Mesenchymal stem cell (in vitro differentiated cells and primary cell): ENCODE results near the gene CCL4L2.
"Not testable (repeated sequence)": the region's sequence is repeated elsewhere in the genome, so short reads cannot be mapped to it uniquely, and the experiment has no call there.

ENCODE experiments used
- DNase-seq: peaks from one replicate; pipeline ENCODE4 v3.0.0-alpha.2; 2013
- H2AFZ ChIP-seq: one replicate; pipeline ENCODE4 v1.6.1; 2013; ENCODE audit warnings: low read depth, mild to moderate bottlenecking, control low read depth, inconsistent platforms, low read length, moderate library complexity
- H2AK5ac ChIP-seq: 2 replicates; pipeline ENCODE4 v1.6.1; 2013; ENCODE audit warnings: low read length, moderate library complexity, mild to moderate bottlenecking, inconsistent platforms; ENCODE audit not compliant: severe bottlenecking
- H2BK120ac ChIP-seq: one replicate; pipeline ENCODE4 v1.6.1; 2013; ENCODE audit warnings: low read depth, mild to moderate bottlenecking, inconsistent platforms, low read length, moderate library complexity
- H2BK12ac ChIP-seq, 2 experiments: one replicate each; pipeline ENCODE4 v1.6.1; 2013; ENCODE audit warnings: inconsistent platforms in 2 of 2, low read length in 2 of 2, mild to moderate bottlenecking in 2 of 2, moderate library complexity in 2 of 2, control low read depth in 1 of 2
- H2BK15ac ChIP-seq: one replicate; pipeline ENCODE4 v1.6.1; 2013; ENCODE audit warnings: mild to moderate bottlenecking, low read depth, inconsistent platforms; ENCODE audit not compliant: poor library complexity, severe bottlenecking
- H2BK5ac ChIP-seq: 2 replicates; pipeline ENCODE4 v1.6.1; 2013; ENCODE audit warnings: low read depth, mild to moderate bottlenecking, low read length, control low read depth, inconsistent platforms; ENCODE audit not compliant: poor library complexity, severe bottlenecking
- H3K14ac ChIP-seq, 2 experiments: one replicate each; pipeline ENCODE4 v1.6.1; 2013; ENCODE audit warnings: inconsistent platforms in 2 of 2, low read length in 2 of 2, control low read depth in 1 of 2, mild to moderate bottlenecking in 1 of 2, moderate library complexity in 1 of 2
- H3K18ac ChIP-seq, 2 experiments: one replicate each; pipeline ENCODE4 v1.6.1; 2013; ENCODE audit warnings: inconsistent platforms in 2 of 2, low read length in 2 of 2, control low read depth in 1 of 2, low read depth in 1 of 2, mild to moderate bottlenecking in 1 of 2
- H3K23ac ChIP-seq, 2 experiments: one replicate each; pipeline ENCODE4 v1.6.1; 2013; ENCODE audit warnings: inconsistent platforms in 2 of 2, low read length in 2 of 2, mild to moderate bottlenecking in 2 of 2, moderate library complexity in 2 of 2, control low read depth in 1 of 2
- H3K27ac ChIP-seq: 2 replicates; pipeline ENCODE4 v1.5.1; 2013; ENCODE audit warnings: mild to moderate bottlenecking, moderate library complexity, low read length, control low read depth, inconsistent platforms; ENCODE audit not compliant: poor library complexity, severe bottlenecking
- H3K27me3 ChIP-seq, 2 experiments: 2 replicates each; pipeline versions ENCODE4 v1.6.1 to v1.7.0; 2013; ENCODE audit warnings: low read length in 2 of 2, mild to moderate bottlenecking in 2 of 2, moderate library complexity in 2 of 2, control low read depth in 1 of 2, inconsistent platforms in 1 of 2; ENCODE audit not compliant: control insufficient read depth in 1 of 2, insufficient read depth in 1 of 2
- H3K36me3 ChIP-seq, 2 experiments: 2 replicates each; pipeline versions ENCODE4 v1.6.1 to v1.7.0; 2013; ENCODE audit warnings: low read length in 2 of 2, control low read depth in 1 of 2, inconsistent platforms in 1 of 2, low read depth in 1 of 2, mild to moderate bottlenecking in 1 of 2; ENCODE audit not compliant: insufficient read depth in 2 of 2, control insufficient read depth in 1 of 2
- H3K4ac ChIP-seq, 2 experiments: one replicate each; pipeline ENCODE4 v1.6.1; 2013; ENCODE audit warnings: inconsistent platforms in 2 of 2, low read length in 2 of 2, mild to moderate bottlenecking in 2 of 2, moderate library complexity in 2 of 2, control low read depth in 1 of 2, low read depth in 1 of 2
- H3K4me1 ChIP-seq: 2 replicates; pipeline ENCODE4 v1.6.1; 2013; ENCODE audit warnings: low read depth, low read length, control low read depth; ENCODE audit not compliant: control insufficient read depth, insufficient read depth
- H3K4me2 ChIP-seq: 2 replicates; pipeline ENCODE4 v1.6.1; 2013; ENCODE audit warnings: low read length, mild to moderate bottlenecking, inconsistent platforms; ENCODE audit not compliant: poor library complexity, severe bottlenecking
- H3K4me3 ChIP-seq, 2 experiments: 2 replicates each; pipeline versions ENCODE4 v1.5.1 to v1.7.0; 2013; ENCODE audit warnings: low read length in 2 of 2, mild to moderate bottlenecking in 2 of 2, control low read depth in 1 of 2, low read depth in 1 of 2; ENCODE audit not compliant: insufficient read depth in 1 of 2
- H3K79me1 ChIP-seq: replicated peaks from 2 replicates; pipeline ENCODE4 v1.6.1; 2013; ENCODE audit warnings: mild to moderate bottlenecking, control low read depth, low read length, inconsistent platforms; ENCODE audit not compliant: poor library complexity, severe bottlenecking
- H3K9ac ChIP-seq: 2 replicates; pipeline ENCODE4 v1.7.0; 2013; ENCODE audit warnings: mild to moderate bottlenecking, low read length, moderate library complexity
- H3K9me3 ChIP-seq: 2 replicates; pipeline ENCODE4 v1.7.0; 2013; ENCODE audit warnings: mild to moderate bottlenecking, low read length; ENCODE audit not compliant: control insufficient read depth
- H4K8ac ChIP-seq: one replicate; pipeline ENCODE4 v1.6.1; 2013; ENCODE audit warnings: inconsistent platforms, mild to moderate bottlenecking, low read length, moderate library complexity
- H4K91ac ChIP-seq: one replicate; pipeline ENCODE4 v1.6.1; 2013; ENCODE audit warnings: mild to moderate bottlenecking, low read length, inconsistent platforms
- WGBS: methylation state at CpG from one replicate; pipeline ENCODE4 v1.1.7; 2013; ENCODE audit warnings: mixed read lengths; 5-methylcytosine and 5-hydroxymethylcytosine counted together

CCL4L2 gene

GRCh38 chr17:36204724-36205500, 6.0 kb upstream of the CCL4L2 start:
- no peak overlapping the region for H3K14ac ChIP-seq
- H3K79me1 ChIP-seq: no peaks in the 10 kb centered on the region
- H3K36me3 ChIP-seq: no peaks in the 10 kb centered on the region
- peaks cover 4 to 7% of the 10 kb centered on the region in 2 experiments for H3K27me3 ChIP-seq
- H3K9me3 ChIP-seq: no peaks in the 10 kb centered on the region
- H3K27ac ChIP-seq: no peak overlapping the region
- H2BK120ac ChIP-seq: no peak overlapping the region
- H3K4me3 ChIP-seq: no peak overlapping the region
- H2AFZ ChIP-seq: no peak overlapping the region
- no peak overlapping the region for H3K23ac ChIP-seq
- no peak overlapping the region for H4K91ac ChIP-seq
- H2BK5ac ChIP-seq: no peak overlapping the region
- no peak for DNase-seq
- H4K8ac ChIP-seq: no peak overlapping the region
- H2BK12ac ChIP-seq: no peak overlapping the region
- H3K9ac ChIP-seq: no peak overlapping the region
- no peak overlapping the region for H3K4me2 ChIP-seq
- no peak overlapping the region for H3K4ac ChIP-seq
- no peak overlapping the region for H2AK5ac ChIP-seq
- no peak overlapping the region for H3K18ac ChIP-seq
- 85% methylated on average over 7 of the region's 7 CpGs for WGBS
- H2BK15ac ChIP-seq: no peak overlapping the region
- no peaks in the 10 kb centered on the region for H3K4me1 ChIP-seq

- Histone ChIP-seq H3K4ac (no peak overlapping the region), H3K36me3 (no peaks in the 10 kb centered on the region), H3K9me3 (no peaks in the 10 kb centered on the region), H3K4me2 (no peak overlapping the region), H3K23ac (no peak overlapping the region), H3K27ac (no peak overlapping the region), H2BK15ac (no peak overlapping the region), H3K14ac (no peak overlapping the region), H2BK120ac (no peak overlapping the region), H2AFZ (no peak overlapping the region), H2AK5ac (no peak overlapping the region), H2BK12ac (no peak overlapping the region), H3K9ac (no peak overlapping the region), H3K79me1 (no peaks in the 10 kb centered on the region), H3K18ac (no peak overlapping the region), H3K4me3 (no peak overlapping the region), H4K8ac (no peak overlapping the region), H3K27me3 (peaks cover 7 to 11% of the 10 kb centered on the region in 2 experiments), H4K91ac (no peak overlapping the region), H2BK5ac (no peak overlapping the region), H3K4me1 (no peaks in the 10 kb centered on the region)
- WGBS: 63% methylated on average over 3 of the region's 4 CpGs
- DNase-seq: no peak
Observed at GRCh38 chr17:36205637-36206485, 5.0 kb upstream of the CCL4L2 start.

GRCh38 chr17:36206486-36206821, 4.4 kb upstream of the CCL4L2 start:
- H3K9me3 ChIP-seq, H3K9ac ChIP-seq, H2AFZ ChIP-seq, H3K18ac ChIP-seq, H2BK5ac ChIP-seq, H3K4me3 ChIP-seq, H3K4me2 ChIP-seq, H4K8ac ChIP-seq, H2BK120ac ChIP-seq, H2BK12ac ChIP-seq, H2AK5ac ChIP-seq, H3K27ac ChIP-seq, H3K4me1 ChIP-seq, H3K14ac ChIP-seq, H3K4ac ChIP-seq, H3K36me3 ChIP-seq, DNase-seq, H2BK15ac ChIP-seq, H3K23ac ChIP-seq, H3K79me1 ChIP-seq, H4K91ac ChIP-seq: not testable (repeated sequence)
- WGBS: 44% methylated on average over 1 of the region's 1 CpG
- peaks cover 7 to 11% of the 10 kb centered on the region in 2 experiments for H3K27me3 ChIP-seq

GRCh38 chr17:36207383-36207782, 3.5 kb upstream of the CCL4L2 start:
- not testable (repeated sequence) for H3K4ac ChIP-seq, H3K27ac ChIP-seq, H3K4me3 ChIP-seq, DNase-seq, H2BK12ac ChIP-seq, H4K91ac ChIP-seq, H3K18ac ChIP-seq, H4K8ac ChIP-seq, H3K14ac ChIP-seq, H3K23ac ChIP-seq, H2AFZ ChIP-seq, H2BK120ac ChIP-seq, H2BK15ac ChIP-seq, H3K9me3 ChIP-seq, H3K4me1 ChIP-seq, H3K4me2 ChIP-seq, H3K36me3 ChIP-seq, H2BK5ac ChIP-seq, H3K79me1 ChIP-seq, H3K9ac ChIP-seq, H2AK5ac ChIP-seq
- 70% methylated on average over 6 of the region's 6 CpGs for WGBS
- peaks cover 14 to 16% of the 10 kb centered on the region in 2 experiments for H3K27me3 ChIP-seq
